C4-2B (cell line): ENCODE data around the gene VSIR.

Experiments
- ZFX ChIP-seq: fragments of 450-650 bp; IDR thresholded peaks from 2 replicates; pipeline ENCODE4 v1.6.1; 2017
- TF ChIP-seq, protein P1 (sequence below): fragments of 450-650 bp; conservative IDR thresholded peaks from 2 replicates; pipeline ENCODE4 v1.5.1; 2017; ENCODE audit warnings: mild to moderate bottlenecking

DNA sequence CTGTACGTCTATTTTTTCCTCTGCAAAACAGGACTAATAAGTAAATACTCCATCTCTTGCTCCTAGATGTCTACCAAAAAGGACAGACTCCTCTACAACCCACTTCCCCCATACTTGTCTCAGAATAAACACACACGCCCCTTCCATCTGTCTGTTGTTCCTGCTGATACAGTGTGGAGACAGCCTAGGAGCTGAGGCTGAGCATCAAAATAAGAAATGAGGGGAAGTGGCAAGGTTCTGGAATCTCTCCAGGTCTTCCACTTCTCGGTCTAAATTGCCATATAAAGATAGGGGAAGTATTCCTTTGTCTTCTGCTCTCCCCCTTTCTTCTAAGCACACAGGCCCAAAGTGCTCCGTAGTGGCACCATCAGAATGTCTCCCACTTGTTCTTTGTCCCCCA, 30.8 kb upstream of the VSIR start:
- TF ChIP-seq, protein P1, sequence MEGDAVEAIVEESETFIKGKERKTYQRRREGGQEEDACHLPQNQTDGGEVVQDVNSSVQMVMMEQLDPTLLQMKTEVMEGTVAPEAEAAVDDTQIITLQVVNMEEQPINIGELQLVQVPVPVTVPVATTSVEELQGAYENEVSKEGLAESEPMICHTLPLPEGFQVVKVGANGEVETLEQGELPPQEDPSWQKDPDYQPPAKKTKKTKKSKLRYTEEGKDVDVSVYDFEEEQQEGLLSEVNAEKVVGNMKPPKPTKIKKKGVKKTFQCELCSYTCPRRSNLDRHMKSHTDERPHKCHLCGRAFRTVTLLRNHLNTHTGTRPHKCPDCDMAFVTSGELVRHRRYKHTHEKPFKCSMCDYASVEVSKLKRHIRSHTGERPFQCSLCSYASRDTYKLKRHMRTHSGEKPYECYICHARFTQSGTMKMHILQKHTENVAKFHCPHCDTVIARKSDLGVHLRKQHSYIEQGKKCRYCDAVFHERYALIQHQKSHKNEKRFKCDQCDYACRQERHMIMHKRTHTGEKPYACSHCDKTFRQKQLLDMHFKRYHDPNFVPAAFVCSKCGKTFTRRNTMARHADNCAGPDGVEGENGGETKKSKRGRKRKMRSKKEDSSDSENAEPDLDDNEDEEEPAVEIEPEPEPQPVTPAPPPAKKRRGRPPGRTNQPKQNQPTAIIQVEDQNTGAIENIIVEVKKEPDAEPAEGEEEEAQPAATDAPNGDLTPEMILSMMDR: no peak
- TF ChIP-seq ZFX: no peak
